Psoas muscle (tissue), 8 donors: ENCODE measurements around the gene VEPH1. TPM values are rescaled to one million over a fixed set of nuclear protein-coding genes. Genes with fewer than 3 reads are reported as not detected.
A peak's percentile ranks its signal among the peaks of the same experiment; 100 is the strongest.

Experiments
- ATAC-seq, 4 donors: fragments of 200-7000 bp; cut with Tn5 transposase; one replicate each; pipeline ENCODE4 v1.9.1; 2020; ENCODE audit warnings: moderate library complexity in 3 of 4, mild to moderate bottlenecking in 2 of 4
- DNase-seq, 2 donors: peaks; one replicate each; pipeline ENCODE4 v3.0.0-alpha.2; 2020
- H3K27ac ChIP-seq: fragments of 200-600 bp; one replicate; pipeline ENCODE4 v1.8.0; 2022
- H3K27me3 ChIP-seq, 3 donors: fragments of 200-600 bp in 1 of 3; one replicate each; pipeline versions ENCODE4 v1.6.1 to v1.8.0; 2013 to 2022; ENCODE audit warnings: low read length in 2 of 3, mild to moderate bottlenecking in 2 of 3, moderate library complexity in 1 of 3; ENCODE audit not compliant: insufficient read depth in 3 of 3
- H3K36me3 ChIP-seq, 2 donors: fragments of 200-600 bp in 1 of 2; one replicate each; pipeline versions ENCODE4 v1.6.1 to v1.8.0; 2013 to 2022; ENCODE audit warnings: low read depth in 1 of 2, mild to moderate bottlenecking in 1 of 2, moderate library complexity in 1 of 2; ENCODE audit not compliant: insufficient read depth in 1 of 2
- H3K4me1 ChIP-seq: fragments of 200-600 bp; one replicate; pipeline ENCODE4 v1.8.0; 2022
- H3K4me3 ChIP-seq: fragments of 200-600 bp; one replicate; pipeline ENCODE4 v1.8.0; 2022; ENCODE audit warnings: mild to moderate bottlenecking
- H3K9me3 ChIP-seq: fragments of 200-600 bp; one replicate; pipeline ENCODE4 v1.8.0; 2022
- WGBS, 3 donors: extraction: QIAGEN DNeasy Blood & Tissue Kit; methylation state at CpG; one replicate each; pipeline versions ENCODE4 v1.1.6 to v1.1.7; 2013; 5-methylcytosine and 5-hydroxymethylcytosine counted together
- intact Hi-C, 2 donors: fragments of 100-400 bp; cut with DNase I; formaldehyde crosslinking; loops; one replicate each; pipeline versions ENCODE4 v1.11.0 to v1.14.2; 2022
- polyA plus RNA-seq, 3 donors: library from polyadenylated mRNA; stranded (reverse); fragments of 200-250 nt; gene quantifications; one replicate each; pipeline ENCODE4 v1.2.3, GENCODE V29; 2013
- total RNA-seq, 4 donors: library from RNA; stranded (reverse); fragmentation: NEBNext Ultra II Directional in 2 of 4; extraction: Animal tissue kit (Norgen Biotek cat#: 25700) in 2 of 4; gene quantifications; one replicate each; pipeline versions ENCODE4 v1.2.1 to v1.2.4, GENCODE V29; 2021 to 2023
- TF ChIP-seq, protein P1 (sequence below): fragments of 200-600 bp; IDR thresholded peaks from one replicate; pipeline ENCODE4 v1.8.0; 2022; ENCODE audit warnings: antibody characterized with exemption
- donor health status: healthy with polysubstance abuse.
- donor health status: DM: no; HTN: no; CAD: no; lungs with moderate emphysema.
- donor health status: Bipolar disorder and iron deficiency.
- donor health status: healthy.
- donor health status: DM: yes; HTN: yes; CAD: no.
- donor health status: DM: no; HTN: no; CAD: no.
- donor health status: DM: no; HTN: no; CAD: no.
- donor health status: DM: yes; HTN: yes; CAD: no.

VEPH1 gene
- total and polyA plus RNA-seq, 7 donors, result 0.14 to 0.34 (median 0.25) TPM; not detected in 2

DNA sequence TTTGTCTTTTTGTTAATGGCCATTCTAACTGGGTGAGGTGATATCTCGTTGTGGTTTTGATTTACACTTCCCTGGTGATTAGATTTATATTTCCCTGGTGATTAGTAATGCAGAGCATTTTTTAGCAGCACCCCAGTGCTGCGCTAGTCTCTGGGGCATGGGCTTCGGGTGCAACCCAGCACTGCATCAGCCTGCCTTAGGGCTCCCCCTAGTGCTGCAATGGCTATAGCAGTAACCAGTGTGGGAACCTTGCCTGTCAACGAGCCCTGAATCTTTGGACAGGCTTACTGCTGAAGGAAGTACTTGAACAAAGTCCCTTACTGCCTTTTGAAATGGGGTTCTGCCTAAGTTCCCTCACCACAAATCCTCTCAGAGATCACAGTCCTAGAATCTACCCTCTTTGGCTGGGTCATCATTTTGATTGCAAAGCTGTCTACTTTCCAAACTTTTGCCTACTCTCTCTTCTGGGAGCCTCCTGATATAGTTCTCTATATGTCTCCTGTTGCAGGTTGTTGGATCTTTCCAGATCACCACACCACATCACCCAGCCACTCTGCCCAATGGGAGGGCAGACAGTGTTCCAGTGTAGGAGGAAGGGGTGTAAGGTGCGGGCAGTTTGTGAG, 264.0 kb downstream of the VEPH1 start:
- DNase-seq, result peak; percentile 38 to 57
- WGBS, 3 donors, result 35 to 38% (median 36%) methylated on average over 5 of the region's 5 CpGs
- Histone ChIP-seq H3K4me3 (no peak overlapping the region), H3K9me3 (no peaks in the 10 kb centered on the region), H3K27me3 (no peaks in the 10 kb centered on the region), H3K36me3 (no peaks in the 10 kb centered on the region), H3K4me1 (no peaks in the 10 kb centered on the region), H3K27ac (no peak overlapping the region)
- peak; percentile 65 to 89 (median 84) for ATAC-seq
- intact Hi-C loops, result no loop called here
- TF ChIP-seq, protein P1, sequence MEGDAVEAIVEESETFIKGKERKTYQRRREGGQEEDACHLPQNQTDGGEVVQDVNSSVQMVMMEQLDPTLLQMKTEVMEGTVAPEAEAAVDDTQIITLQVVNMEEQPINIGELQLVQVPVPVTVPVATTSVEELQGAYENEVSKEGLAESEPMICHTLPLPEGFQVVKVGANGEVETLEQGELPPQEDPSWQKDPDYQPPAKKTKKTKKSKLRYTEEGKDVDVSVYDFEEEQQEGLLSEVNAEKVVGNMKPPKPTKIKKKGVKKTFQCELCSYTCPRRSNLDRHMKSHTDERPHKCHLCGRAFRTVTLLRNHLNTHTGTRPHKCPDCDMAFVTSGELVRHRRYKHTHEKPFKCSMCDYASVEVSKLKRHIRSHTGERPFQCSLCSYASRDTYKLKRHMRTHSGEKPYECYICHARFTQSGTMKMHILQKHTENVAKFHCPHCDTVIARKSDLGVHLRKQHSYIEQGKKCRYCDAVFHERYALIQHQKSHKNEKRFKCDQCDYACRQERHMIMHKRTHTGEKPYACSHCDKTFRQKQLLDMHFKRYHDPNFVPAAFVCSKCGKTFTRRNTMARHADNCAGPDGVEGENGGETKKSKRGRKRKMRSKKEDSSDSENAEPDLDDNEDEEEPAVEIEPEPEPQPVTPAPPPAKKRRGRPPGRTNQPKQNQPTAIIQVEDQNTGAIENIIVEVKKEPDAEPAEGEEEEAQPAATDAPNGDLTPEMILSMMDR, result peak; percentile 63

DNA sequence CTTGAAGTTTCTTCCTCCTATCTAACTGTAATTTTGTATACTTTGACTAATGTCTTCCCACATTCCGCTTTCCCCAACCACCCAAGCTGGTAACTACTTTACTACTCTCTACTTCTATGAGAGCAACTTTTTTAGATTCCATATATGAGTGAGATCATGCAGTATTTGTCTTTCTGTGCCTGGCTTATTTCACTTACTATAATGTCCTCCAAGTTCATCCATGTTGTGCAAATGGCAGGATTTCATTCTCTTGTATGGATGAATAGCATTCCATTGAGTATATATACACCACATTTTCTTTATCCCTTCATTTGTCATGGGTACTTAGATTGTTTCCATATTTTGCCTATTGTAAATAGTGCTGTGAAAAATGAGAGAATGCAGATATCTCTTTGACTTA, 264.8 kb downstream of the VEPH1 start:
- Histone ChIP-seq H3K27ac (no peak overlapping the region), H3K4me3 (no peak overlapping the region), H3K27me3 (no peaks in the 10 kb centered on the region), H3K36me3 (no peaks in the 10 kb centered on the region), H3K4me1 (no peaks in the 10 kb centered on the region), H3K9me3 (no peaks in the 10 kb centered on the region)
- no peak for DNase-seq
- intact Hi-C loops, result no loop called here
- TF ChIP-seq, protein P1, result no peak
- WGBS, 3 donors, result 93 to 97% (median 97%) methylated on average over 1 of the region's 1 CpG
- no peak for ATAC-seq

DNA sequence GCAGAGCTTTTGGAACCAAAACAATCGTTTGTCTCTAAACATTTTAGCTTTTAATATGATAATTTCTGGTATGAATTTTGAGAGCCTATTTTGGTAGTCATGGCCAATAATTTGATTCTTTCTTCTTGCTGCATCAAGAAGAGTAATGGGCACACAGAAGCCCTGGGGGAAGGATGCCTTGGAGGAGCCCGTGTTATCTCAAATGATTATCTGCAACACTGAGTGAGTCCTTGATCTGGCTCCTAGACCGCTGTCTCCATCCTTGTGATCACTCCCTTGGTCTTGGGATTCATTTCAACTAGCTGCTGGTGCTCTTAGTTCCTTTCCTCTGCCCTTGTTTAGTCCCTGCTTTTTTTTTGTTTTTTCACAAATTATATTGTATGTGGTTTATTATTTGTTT, 265.3 kb downstream of the VEPH1 start:
- H3K36me3 ChIP-seq, result no peaks in the 10 kb centered on the region
- intact Hi-C loops, result no loop called here
- no peaks in the 10 kb centered on the region for H3K4me1 ChIP-seq
- H3K27ac ChIP-seq, result no peak overlapping the region
- ATAC-seq (no peak), DNase-seq (no peak)
- no peak overlapping the region for H3K4me3 ChIP-seq
- H3K9me3 ChIP-seq, result no peaks in the 10 kb centered on the region
- TF ChIP-seq, protein P1, result no peak
- H3K27me3 ChIP-seq, result no peaks in the 10 kb centered on the region
- WGBS, 3 donors, result 63 to 78% (median 76%) methylated on average over 3 of the region's 3 CpGs

DNA sequence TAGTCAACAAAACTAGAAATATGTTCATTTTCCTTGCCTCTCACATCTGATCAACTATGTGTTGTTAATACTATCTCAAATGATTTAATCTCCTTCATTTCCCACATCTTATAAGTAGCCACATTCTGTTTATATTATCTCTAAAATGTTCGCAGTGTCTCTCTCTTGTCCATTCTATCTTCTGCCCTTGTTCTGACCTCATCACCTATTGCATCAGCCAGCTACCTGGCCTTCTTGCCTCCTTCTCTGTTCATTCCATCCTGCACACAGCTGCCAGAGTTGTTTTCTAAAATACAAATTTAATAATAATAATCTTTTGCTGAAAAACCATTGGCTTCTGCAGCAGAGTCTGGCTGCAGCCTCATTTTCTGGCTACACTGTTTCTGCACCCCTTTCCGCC, 267.9 kb downstream of the VEPH1 start:
- no peaks in the 10 kb centered on the region for H3K36me3 ChIP-seq
- no peaks in the 10 kb centered on the region for H3K4me1 ChIP-seq
- no peaks in the 10 kb centered on the region for H3K9me3 ChIP-seq
- no peak overlapping the region for H3K4me3 ChIP-seq
- H3K27ac ChIP-seq, result no peak overlapping the region
- TF ChIP-seq, protein P1, result no peak
- ATAC-seq, result no peak
- whole genome bisulfite sequencing, 3 donors, result 97 to 99% (median 97%) methylated on average over 2 of the region's 2 CpGs
- intact Hi-C loops, result no loop called here
- H3K27me3 ChIP-seq, result no peaks in the 10 kb centered on the region
- DNase-seq, result no peak

- TF ChIP-seq, protein P1, result no peak
- WGBS, 3 donors, result 87 to 95% (median 92%) methylated on average over 5 of the region's 5 CpGs
- H3K4me1 ChIP-seq, result no peaks in the 10 kb centered on the region
- H3K36me3 ChIP-seq, result no peaks in the 10 kb centered on the region
- H3K27ac ChIP-seq, result no peak overlapping the region
- no peaks in the 10 kb centered on the region for H3K27me3 ChIP-seq
- no peaks in the 10 kb centered on the region for H3K9me3 ChIP-seq
- intact Hi-C loops, result no loop called here
- no peak overlapping the region for H3K4me3 ChIP-seq
- DNase-seq, result no peak
- ATAC-seq, result no peak
Observed at GRCh38 chr3:157233923-157234322, 269.3 kb downstream of the VEPH1 start.
